Upper lobe of left lung (tissue), 6 donors: ENCODE data around the gene RDH12. TPM values are rescaled to one million over a fixed set of nuclear protein-coding genes. Genes with fewer than 3 reads are reported as not detected.

Experiments used
- ATAC-seq, 2 donors: fragments of 200-7000 bp; cut with Tn5 transposase; one replicate each; pipeline ENCODE4 v1.9.1; 2022; ENCODE audit warnings: mild to moderate bottlenecking in 2 of 2, moderate library complexity in 2 of 2; ENCODE audit not compliant: low FRiP score in 2 of 2
- DNase-seq, 2 donors: peaks; one replicate each; pipeline ENCODE4 v3.0.0-alpha.2; 2019 to 2020
- H3K27ac ChIP-seq, 4 donors: fragments of 200-600 bp; sonication (generic); one replicate each; pipeline ENCODE4 v1.5.1; 2016 to 2019
- H3K27me3 ChIP-seq, 4 donors: fragments of 200-600 bp; sonication (generic); one replicate each; pipeline ENCODE4 v1.5.1; 2017 to 2019
- H3K36me3 ChIP-seq, 4 donors: fragments of 200-600 bp; sonication (generic); one replicate each; pipeline ENCODE4 v1.5.1; 2016 to 2019
- H3K4me1 ChIP-seq, 4 donors: fragments of 200-600 bp; sonication (generic); one replicate each; pipeline ENCODE4 v1.5.1; 2018 to 2019
- H3K4me3 ChIP-seq, 4 donors: fragments of 200-600 bp; sonication (generic); one replicate each; pipeline ENCODE4 v1.5.1; 2017 to 2019; ENCODE audit warnings: mild to moderate bottlenecking in 2 of 4, moderate library complexity in 1 of 4
- H3K9me3 ChIP-seq, 4 donors: fragments of 200-600 bp; sonication (generic); one replicate each; pipeline ENCODE4 v1.5.1; 2018 to 2019
- EP300 ChIP-seq, 4 donors: sonication (generic); formaldehyde crosslinking; IDR thresholded peaks; one replicate each; pipeline ENCODE4 v1.5.1; 2017; ENCODE audit warnings: antibody characterized with exemption in 4 of 4, control low read depth in 2 of 4
- POLR2A ChIP-seq, 4 donors: fragments of 450-650 bp; IDR thresholded peaks; one replicate each; pipeline ENCODE4 v1.5.1; 2016 to 2017; ENCODE audit warnings: antibody characterized with exemption in 4 of 4, mild to moderate bottlenecking in 2 of 4
- POLR2AphosphoS5 ChIP-seq, 2 donors: sonication (generic); formaldehyde crosslinking; IDR thresholded peaks; one replicate each; pipeline ENCODE4 v1.5.1; 2017; ENCODE audit warnings: antibody characterized with exemption in 2 of 2
- WGBS, 2 donors: methylation state at CpG; one replicate each; pipeline ENCODE4 v1.1.5; 2017 to 2018; 5-methylcytosine and 5-hydroxymethylcytosine counted together
- total RNA-seq, 6 donors: library from RNA; depleted of rRNA in 4 of 6; stranded (reverse); fragments of >200 nt in 4 of 6; gene quantifications; one replicate each; pipeline versions ENCODE4 v1.1.0 to v1.2.1, GENCODE V29; 2016 to 2021
- TF ChIP-seq, protein P1 (sequence below), 6 experiments: fragments of 450-650 bp in 4 of 6; fragments of 200-600 bp in 2 of 6; sonication (generic) in 2 of 6; IDR thresholded peaks; one replicate each; pipeline ENCODE4 v1.5.1; 2016 to 2019; ENCODE audit warnings: antibody characterized with exemption in 6 of 6
- donor health status: DM: no; HTN: no; CAD: no; lungs with moderate emphysema.
- donor health status: DM: no; HTN: yes; CAD: no; lungs with severe emphysema.

RDH12 gene
- total RNA-seq, 6 donors from 2014 or later: 0.17 to 0.40 (median 0.39) TPM; not detected in 3

DNA sequence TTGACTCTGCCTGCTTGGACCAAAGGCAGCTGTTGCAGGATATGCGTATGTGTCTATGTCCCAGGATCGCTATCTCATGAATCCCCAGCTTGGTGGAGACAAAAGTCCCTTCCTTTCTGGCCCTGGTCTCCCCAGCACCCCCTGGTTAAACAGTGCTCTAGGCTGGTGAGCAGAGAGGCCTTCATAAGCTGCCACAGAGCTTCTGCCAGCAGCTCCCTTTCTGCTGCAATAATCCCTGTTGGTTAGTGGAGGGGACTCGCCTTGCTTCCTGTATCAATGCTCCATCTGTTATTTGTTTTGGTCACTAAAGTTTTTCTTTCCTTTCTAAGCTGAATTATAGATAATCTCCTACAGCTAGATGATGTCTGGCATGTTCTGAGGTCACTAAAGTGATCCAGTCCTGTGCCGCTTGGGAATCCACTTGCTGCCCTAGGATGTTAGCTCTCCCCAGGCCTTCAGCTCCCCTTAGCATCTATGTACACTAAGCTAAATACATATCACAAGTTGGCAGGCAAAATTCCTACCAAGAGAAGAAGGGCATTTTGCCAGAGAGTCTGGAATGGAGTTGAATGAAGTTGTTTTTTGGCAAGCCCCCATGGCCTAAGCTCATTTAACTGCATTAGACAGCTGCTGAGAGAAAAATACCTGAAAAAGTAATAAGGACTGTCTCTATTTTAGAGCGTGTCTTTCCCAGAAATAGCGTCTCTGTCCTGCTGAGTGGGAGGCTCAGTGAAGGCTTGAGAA is 47.8 kb downstream of the RDH12 start:
- TF ChIP-seq POLR2AphosphoS5 (IDR thresholded peaks at IDR 0.05) (no peak), POLR2A (IDR thresholded peaks at IDR 0.05) (no peak), EP300 (IDR thresholded peaks at IDR 0.05) (no peak)
- TF ChIP-seq, protein P1, sequence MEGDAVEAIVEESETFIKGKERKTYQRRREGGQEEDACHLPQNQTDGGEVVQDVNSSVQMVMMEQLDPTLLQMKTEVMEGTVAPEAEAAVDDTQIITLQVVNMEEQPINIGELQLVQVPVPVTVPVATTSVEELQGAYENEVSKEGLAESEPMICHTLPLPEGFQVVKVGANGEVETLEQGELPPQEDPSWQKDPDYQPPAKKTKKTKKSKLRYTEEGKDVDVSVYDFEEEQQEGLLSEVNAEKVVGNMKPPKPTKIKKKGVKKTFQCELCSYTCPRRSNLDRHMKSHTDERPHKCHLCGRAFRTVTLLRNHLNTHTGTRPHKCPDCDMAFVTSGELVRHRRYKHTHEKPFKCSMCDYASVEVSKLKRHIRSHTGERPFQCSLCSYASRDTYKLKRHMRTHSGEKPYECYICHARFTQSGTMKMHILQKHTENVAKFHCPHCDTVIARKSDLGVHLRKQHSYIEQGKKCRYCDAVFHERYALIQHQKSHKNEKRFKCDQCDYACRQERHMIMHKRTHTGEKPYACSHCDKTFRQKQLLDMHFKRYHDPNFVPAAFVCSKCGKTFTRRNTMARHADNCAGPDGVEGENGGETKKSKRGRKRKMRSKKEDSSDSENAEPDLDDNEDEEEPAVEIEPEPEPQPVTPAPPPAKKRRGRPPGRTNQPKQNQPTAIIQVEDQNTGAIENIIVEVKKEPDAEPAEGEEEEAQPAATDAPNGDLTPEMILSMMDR (IDR thresholded peaks at IDR 0.05): no peak
- Histone ChIP-seq H3K9me3 (no peaks in the 10 kb centered on the region), H3K4me1 (no peaks in the 10 kb centered on the region), H3K27me3 (no peaks in the 10 kb centered on the region), H3K4me3 (no peak overlapping the region), H3K36me3 (peaks cover 33 to 77% (median 65%) of the 10 kb centered on the region in 4 donors), H3K27ac (no peak overlapping the region)
- ATAC-seq: no peak
- WGBS, 2 donors: 89 to 94% methylated on average over 6 of the region's 6 CpGs
- no peak for DNase-seq

DNA sequence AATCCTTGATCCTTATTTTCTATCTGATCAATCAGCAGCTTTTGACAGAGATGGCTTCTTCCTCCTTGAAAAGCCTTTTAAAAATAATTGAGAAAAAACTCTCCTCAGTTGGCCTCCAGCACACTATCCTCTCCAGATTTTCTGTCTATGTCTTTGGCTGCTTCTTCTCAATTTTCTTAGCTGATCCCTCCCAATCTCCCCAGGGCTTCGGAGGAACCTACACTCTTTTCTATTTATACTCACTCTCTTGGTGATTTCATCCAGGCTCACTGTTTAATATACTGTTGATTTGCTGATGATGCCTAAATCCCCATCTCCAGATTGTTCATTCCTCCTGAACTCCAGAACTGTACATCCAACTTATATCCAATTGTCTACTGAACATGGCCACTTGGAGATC is 54.8 kb downstream of the RDH12 start:
- no peak for TF ChIP-seq POLR2AphosphoS5 (IDR thresholded peaks at IDR 0.05)
- no peak for TF ChIP-seq POLR2A (IDR thresholded peaks at IDR 0.05)
- no peak for TF ChIP-seq EP300 (IDR thresholded peaks at IDR 0.05)
- TF ChIP-seq, protein P1 (IDR thresholded peaks at IDR 0.05): no peak
- Histone ChIP-seq H3K9me3 (no peaks in the 10 kb centered on the region), H3K27me3 (no peaks in the 10 kb centered on the region), H3K4me3 (no peak overlapping the region), H3K4me1 (no peaks in the 10 kb centered on the region), H3K27ac (no peak overlapping the region), H3K36me3 (peaks cover 13 to 75% (median 55%) of the 10 kb centered on the region in 4 donors)
- DNase-seq (no peak), ATAC-seq (no peak)
- WGBS, 2 donors: 94 to 97% methylated on average over 1 of the region's 1 CpG

DNA sequence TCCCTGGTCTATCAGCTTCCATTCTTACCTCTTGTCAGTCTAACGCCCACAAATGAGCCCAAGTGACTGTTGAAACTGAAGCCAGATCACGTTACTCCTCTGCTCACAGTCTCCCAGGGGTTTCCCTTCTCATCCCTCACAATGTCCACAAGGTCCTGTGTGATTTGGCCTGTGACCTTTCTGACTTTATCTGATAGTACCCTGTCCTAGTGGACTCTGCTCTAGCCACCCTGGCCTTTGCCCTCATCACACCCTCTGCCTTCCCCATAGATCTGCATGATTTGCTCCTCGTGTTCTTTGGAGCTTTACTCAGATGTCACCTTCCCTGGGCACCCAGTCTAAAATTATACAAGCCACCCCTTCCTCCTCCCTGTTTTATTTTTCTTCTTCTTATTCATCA is 55.5 kb downstream of the RDH12 start:
- TF ChIP-seq POLR2A (IDR thresholded peaks at IDR 0.05) (no peak), POLR2AphosphoS5 (IDR thresholded peaks at IDR 0.05) (no peak), EP300 (IDR thresholded peaks at IDR 0.05) (no peak)
- TF ChIP-seq, protein P1 (IDR thresholded peaks at IDR 0.05): no peak
- no peak for DNase-seq
- 83 to 94% methylated on average over 3 of the region's 3 CpGs for WGBS, 2 donors
- Histone ChIP-seq H3K4me1 (no peaks in the 10 kb centered on the region), H3K9me3 (no peaks in the 10 kb centered on the region), H3K36me3 (peaks cover 13 to 74% (median 53%) of the 10 kb centered on the region in 4 donors), H3K27me3 (no peaks in the 10 kb centered on the region), H3K27ac (no peak overlapping the region), H3K4me3 (no peak overlapping the region)
- no peak for ATAC-seq

DNA sequence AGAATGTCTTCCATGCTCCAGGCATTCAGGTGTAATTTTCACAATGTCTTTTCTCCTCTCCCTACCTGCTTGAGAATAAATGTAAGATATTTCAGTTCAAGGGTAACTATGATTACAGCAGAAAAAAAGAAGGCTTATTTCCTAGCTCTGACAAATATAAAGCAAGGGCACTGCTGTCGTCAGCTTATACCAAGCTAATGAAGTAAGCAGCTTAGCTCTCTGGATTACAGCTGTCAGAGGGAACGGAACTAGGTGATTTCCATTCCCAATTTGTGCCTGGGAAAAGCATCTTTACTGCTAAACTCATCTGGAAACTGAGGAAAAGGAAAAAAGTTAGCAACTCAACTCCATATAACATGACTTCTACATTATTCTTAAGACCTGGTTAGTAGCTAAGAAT is 58.2 kb downstream of the RDH12 start:
- H3K4me1 ChIP-seq: peaks cover 0 to 10% (median 2%) of the 10 kb centered on the region in 4 donors
- ATAC-seq (no peak), DNase-seq (no peak)
- peaks cover 5 to 64% (median 39%) of the 10 kb centered on the region in 4 donors for H3K36me3 ChIP-seq
- H3K9me3 ChIP-seq: no peaks in the 10 kb centered on the region
- TF ChIP-seq, protein P1 (IDR thresholded peaks at IDR 0.05): no peak
- TF ChIP-seq POLR2AphosphoS5 (IDR thresholded peaks at IDR 0.05) (no peak), EP300 (IDR thresholded peaks at IDR 0.05) (no peak), POLR2A (IDR thresholded peaks at IDR 0.05) (no peak)
- no peak overlapping the region for H3K27ac ChIP-seq
- 96 to 100% methylated on average over 2 of the region's 2 CpGs for WGBS, 2 donors
- no peaks in the 10 kb centered on the region for H3K27me3 ChIP-seq
- H3K4me3 ChIP-seq: no peak overlapping the region

DNA sequence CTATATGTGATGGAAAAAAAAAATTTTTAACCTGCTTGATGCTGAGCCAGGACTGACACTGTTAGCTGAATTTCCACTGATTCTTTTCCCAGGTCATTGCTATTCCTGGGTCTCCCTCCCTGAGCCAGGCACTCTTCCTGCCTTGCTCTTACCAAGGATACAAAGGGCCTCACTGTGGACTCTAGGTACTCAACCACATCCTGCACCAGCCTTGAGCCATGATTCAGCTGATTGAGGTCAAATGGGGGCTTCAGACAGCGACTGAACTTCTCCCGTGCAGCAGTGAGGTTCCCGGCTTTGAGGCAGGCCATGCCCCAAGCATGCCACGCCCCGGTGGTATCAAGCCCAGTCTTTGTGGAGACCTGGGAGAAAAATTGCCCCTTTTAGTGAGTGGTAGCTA is 60.4 kb downstream of the RDH12 start:
- Histone ChIP-seq H3K9me3 (no peaks in the 10 kb centered on the region), H3K4me3 (no peak overlapping the region), H3K36me3 (peaks cover 5 to 73% (median 50%) of the 10 kb centered on the region in 4 donors), H3K4me1 (peaks cover 0 to 13% (median 2%) of the 10 kb centered on the region in 4 donors), H3K27me3 (no peaks in the 10 kb centered on the region), H3K27ac (no peak overlapping the region)
- WGBS, 2 donors: 79 to 92% methylated on average over 5 of the region's 5 CpGs
- DNase-seq (no peak), ATAC-seq (no peak)
- TF ChIP-seq POLR2AphosphoS5 (IDR thresholded peaks at IDR 0.05): no peak
- no peak for TF ChIP-seq EP300 (IDR thresholded peaks at IDR 0.05)
